T-helper 1 cell (primary cell): ENCODE measurements around the gene SAE1.

Experiments used
- DNase-seq, 5 donors: peaks; one replicate each; pipeline ENCODE4 v3.0.0-alpha.2; 2012 to 2020

Gene SAE1

DNA sequence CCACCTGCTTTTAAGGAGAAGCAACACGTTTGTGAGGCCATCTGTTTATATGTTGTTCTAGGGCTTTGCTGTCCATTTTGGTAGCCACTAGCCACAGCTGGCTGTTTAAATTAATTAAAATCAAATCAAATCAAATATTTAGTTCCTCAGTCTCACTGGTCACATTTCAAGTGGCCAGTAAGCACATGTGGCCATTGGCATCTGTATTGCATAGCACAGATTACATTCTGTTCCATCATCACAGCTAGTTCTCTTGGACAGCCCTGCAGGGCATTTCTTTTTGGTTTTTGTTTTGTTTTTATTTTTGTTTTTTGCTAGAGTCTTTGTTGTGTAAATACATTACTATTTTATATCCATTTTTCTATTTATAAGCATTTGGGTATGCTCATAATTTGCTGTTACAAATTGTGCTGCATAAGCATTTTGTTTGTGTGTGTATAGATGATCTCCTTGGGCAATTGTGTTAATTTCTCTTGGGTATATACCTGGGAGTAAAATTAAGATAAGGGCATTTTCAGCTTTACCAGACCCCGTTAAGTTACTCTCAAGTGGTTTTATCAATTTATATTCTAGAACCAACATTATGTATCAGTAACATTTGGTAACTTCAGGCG lies 31.3 kb downstream of the SAE1 start:
- DNase-seq = no peak

GRCh38 chr19:47168065-47168464 lies 37.4 kb downstream of the SAE1 start:
- DNase-seq = no peak

- DNase-seq = no peak
These were observed 42.2 kb downstream of the SAE1 start for GRCh38 chr19:47172666-47173455.

- no peak for DNase-seq
These were observed 45.5 kb downstream of the SAE1 start for GRCh38 chr19:47176071-47176626.

- DNase-seq = peak in 4 of 5 donors; percentile 18 to 58 (median 26)
These were observed 46.0 kb downstream of the SAE1 start for GRCh38 chr19:47176627-47177090.

DNA sequence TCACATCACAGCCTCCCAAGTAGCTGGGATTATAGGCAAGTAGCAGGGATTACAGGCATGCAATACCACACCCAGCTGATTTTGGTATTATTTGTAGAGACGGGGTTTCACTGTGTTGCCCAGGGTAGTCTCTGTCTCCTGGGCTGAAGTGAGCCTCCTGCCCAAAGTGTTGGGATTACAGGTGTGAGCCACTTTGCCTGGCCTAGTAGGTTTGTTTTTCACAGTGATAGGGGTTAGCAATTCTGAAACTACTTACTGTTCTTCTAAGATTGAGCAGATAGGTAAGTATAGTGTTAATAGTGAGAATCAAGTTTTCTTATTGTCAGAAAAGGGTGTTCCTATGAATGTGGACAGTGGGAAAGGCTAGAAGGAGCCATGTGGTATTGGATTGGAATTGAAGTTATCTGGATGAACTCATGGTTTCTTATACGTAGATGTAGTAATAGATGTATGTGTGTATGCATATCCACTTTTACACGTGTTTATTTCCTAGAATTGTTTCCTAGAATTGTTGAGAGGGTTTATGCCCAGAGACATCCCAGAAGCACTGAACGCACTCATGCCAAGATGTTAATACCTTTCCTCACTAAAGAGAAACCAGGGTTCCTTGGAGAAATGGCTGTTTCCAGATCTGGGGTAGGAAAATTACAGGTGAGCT lies 49.1 kb downstream of the SAE1 start:
- no peak for DNase-seq

DNA sequence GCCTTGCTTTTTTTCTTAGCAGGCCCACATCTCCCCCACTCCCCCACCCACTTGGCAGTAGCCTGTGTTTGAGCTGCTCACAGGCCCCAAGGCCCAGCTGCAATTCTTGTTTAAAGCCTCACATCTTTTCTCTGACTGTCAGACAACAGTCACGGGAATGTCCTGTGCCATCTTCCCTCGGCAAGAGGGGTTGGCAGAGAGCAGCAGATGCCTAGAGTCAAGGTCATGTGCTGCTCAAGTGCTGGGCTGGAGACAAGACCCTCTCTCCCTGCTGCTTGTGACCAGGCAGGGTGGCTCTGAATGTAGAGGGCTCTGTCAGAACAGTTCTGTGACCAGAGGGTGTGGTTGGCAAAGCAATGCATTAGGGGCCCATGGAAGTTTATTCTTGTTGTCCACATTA lies 53.0 kb downstream of the SAE1 start:
- no peak for DNase-seq

DNA sequence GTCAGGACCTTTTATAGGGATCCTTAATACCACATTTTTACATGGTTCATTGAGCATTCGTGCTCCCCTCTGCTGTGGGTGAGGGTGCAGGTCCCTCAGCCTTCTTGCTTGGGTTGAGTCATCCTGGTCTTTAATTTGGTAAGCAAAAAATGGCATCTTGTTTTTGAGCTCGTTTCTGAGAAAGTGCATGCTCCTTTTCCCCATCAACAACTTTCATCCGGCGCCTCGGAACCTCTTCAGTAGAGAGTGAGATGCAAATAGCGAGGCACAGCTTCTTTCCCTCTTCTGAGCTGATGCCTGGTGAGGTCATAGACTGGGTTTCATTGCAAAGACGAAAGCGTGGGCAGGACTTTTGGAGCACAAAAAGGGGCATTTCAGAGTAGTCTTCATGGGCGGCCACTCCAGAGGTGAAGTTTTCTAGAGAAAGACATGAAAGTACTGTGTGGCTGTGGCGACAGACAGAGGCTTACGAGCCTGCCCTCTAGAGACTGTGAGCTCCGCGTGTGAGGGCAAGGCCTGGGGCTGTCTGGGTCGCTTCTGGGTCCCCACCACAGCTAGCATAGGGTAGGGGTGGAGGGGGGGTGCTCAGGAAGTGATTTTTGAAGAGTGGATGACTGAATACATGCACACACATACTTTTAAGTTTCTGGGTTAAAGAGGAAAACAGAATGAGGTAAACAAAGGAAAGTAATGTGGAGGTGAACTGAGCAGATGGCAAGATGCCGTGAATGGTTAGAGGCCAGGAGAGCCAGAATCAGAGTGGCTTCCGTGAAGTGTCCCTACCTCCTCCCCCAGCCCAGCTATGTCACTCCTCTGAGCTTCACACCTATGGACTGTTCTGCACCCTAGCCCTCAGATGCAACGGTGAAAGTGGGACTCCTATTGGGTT lies 56.1 kb downstream of the SAE1 start:
- peak; percentile 23 to 91 (median 63) for DNase-seq

DNA sequence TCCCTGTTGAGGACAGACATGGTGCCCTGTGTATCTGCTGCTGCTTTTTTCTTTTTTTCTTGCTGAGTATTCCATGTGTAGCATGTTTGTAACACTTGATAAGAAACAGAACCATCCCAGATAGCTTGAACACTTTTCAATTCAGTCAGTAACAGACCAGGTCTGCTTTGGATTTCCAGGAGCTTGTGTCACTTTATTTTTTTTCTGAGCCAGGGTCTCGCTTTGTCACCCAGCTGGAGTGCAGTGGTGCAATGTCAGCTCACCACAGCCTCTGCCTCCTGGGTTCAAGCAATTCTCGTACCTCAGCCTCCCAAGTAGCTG lies 56.7 kb downstream of the SAE1 start:
- no peak for DNase-seq

GRCh38 chr19:47187797-47188196 lies 57.2 kb downstream of the SAE1 start:
- no peak for DNase-seq

DNA sequence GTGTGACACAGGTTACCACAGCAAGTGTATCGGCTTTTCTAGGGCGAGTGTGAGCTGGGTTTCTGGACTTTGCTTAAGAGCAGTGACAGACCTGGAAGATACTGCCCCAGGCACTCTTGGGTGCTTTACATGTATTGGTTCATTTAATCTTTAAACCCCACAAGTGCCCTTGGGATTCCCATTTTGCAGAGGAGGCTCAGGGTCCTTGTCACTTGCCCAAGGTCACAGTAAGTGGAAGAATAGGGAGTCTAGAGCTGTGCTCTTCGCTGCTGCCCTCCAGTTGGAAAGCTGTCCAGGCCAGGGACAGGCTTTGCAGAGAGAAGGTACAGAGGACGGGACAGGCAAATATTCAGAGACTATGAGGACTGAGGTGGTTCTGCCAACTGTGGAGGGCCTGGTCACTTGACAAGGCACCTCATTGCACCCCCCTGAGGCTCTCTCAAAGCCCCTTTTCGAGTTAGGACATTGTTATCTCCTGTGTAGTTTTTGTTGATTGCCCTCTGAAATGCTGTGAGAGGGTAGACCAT lies 57.9 kb downstream of the SAE1 start:
- DNase-seq = no peak

DNA sequence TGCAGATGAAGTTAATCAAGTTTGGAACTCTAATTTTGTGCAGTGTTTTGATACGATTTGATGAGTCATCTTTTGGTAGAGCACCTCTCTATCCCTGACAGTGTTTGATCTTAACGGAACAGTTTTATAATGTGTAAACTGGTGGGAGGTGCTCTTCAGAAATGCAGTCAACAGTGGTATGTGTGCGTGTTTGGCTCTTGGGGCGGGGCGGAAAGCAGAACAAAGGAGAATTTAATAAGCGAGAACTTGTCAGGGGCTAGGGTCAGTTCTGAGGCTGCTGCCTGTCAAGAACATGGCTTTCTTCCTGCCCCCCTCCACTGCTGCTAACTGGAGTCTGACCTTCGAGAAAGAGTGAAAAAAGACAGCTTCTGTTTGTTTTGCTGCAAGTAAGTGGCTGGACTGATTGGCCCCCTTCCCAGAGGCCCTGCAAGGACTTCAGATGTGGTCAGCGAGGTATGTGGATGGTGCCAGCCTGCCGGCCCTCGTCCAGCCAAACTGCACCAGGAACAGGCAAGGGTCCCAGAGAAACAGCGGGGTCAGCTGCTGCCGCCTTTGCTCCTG lies 59.6 kb downstream of the SAE1 start:
- DNase-seq = peak in 3 of 5 donors; percentile 27 to 64 (median 41)

DNA sequence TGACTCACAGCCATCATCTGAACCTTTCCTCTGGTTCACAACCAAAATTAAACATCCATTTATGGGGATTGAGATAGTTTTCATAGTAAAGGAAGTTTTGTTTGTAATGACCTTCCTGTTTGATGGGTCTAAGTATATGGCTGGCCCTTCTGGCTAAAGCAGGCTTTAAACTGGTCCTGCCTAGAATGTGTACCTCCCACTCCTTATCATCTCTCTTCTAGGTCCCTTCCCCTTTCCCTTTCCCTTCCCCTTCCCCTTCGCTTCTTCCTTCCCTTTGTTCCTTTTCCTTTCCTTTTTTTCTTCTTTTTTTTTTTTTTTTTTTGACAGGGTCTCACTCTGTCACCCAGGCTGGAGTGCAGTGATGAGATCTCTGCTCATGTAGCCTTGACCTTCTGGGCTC lies 64.8 kb downstream of the SAE1 start:
- no peak for DNase-seq

- DNase-seq = no peak
These were observed 66.5 kb downstream of the SAE1 start for GRCh38 chr19:47197141-47197540.

- DNase-seq = no peak
These were observed 69.9 kb downstream of the SAE1 start for GRCh38 chr19:47200530-47200929.

GRCh38 chr19:47203254-47203653 lies 72.6 kb downstream of the SAE1 start:
- DNase-seq = no peak

GRCh38 chr19:47209319-47210179 lies 78.9 kb downstream of the SAE1 start:
- no peak for DNase-seq

- DNase-seq = no peak
These were observed 79.5 kb downstream of the SAE1 start for GRCh38 chr19:47210180-47210490.

GRCh38 chr19:47210689-47211316 lies 80.2 kb downstream of the SAE1 start:
- DNase-seq = peak; percentile 29 to 81 (median 69)

DNA sequence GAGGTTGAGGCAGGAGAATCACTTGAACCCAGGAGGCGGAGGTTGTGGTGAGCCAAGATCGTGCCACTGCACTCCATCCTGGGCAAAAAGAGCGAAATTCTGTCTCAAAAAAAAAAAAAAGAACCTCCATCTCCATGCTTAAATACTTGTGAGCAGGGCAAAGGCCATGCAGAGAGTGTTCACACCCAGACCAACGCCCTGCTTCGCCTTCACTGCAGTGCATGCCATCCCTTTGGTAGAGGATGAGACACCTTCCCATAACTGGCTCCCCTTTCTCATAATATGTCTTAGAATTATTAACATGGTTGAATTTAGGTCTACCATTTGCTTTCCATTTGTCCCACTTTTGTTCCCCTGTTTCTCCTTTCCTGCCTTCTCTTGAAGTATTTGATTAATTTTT lies 84.9 kb downstream of the SAE1 start:
- DNase-seq = no peak
